Hindlimb muscle (tissue), 1 donor: Measurements from ENCODE around the gene TEX12. TPM values are rescaled to one million over a fixed set of nuclear protein-coding genes. Genes with fewer than 3 reads are reported as not detected.
"Not testable (repeated sequence)": the region's sequence is repeated elsewhere in the genome, so short reads cannot be mapped to it uniquely, and the experiment has no call there.

Experiments used
- DNase-seq: peaks from one replicate; pipeline ENCODE4 v3.0.0-alpha.2; 2013
- polyA plus RNA-seq: library from polyadenylated mRNA; unstranded; fragments of 120-200 nt; gene quantifications from one replicate; pipeline ENCODE4 v1.2.1, GENCODE V29; 2013; ENCODE audit not compliant: insufficient read length

Gene TEX12
- polyA plus RNA-seq, 1 donor, result 0.23 TPM

GRCh38 chr11:112165049-112165448 is 2.1 kb upstream of the TEX12 start:
- DNase-seq, result no peak

- no peak for DNase-seq
These were observed 610 bp upstream of the TEX12 start for GRCh38 chr11:112166562-112166961.

- DNase-seq, result no peak
These were observed 5.3 kb downstream of the TEX12 start for GRCh38 chr11:112172362-112172994.

- DNase-seq, result no peak
These were observed 6.0 kb downstream of the TEX12 start for GRCh38 chr11:112173152-112173551.

GRCh38 chr11:112174789-112175598 is 7.8 kb downstream of the TEX12 start, which contains the start of gene BCO2:
Gene BCO2, plus strand, starts transcription at chr11:112175512. Its CDS starts 90 bp downstream, at chr11:112175602.
- peak; percentile 89 for DNase-seq

GRCh38 chr11:112175599-112175952 is 8.4 kb downstream of the TEX12 start:
- DNase-seq, result no peak

GRCh38 chr11:112176077-112176476 is 8.9 kb downstream of the TEX12 start:
- no peak for DNase-seq

- no peak for DNase-seq
These were observed 10.4 kb downstream of the TEX12 start for GRCh38 chr11:112177589-112177988.

GRCh38 chr11:112178428-112178827 is 11.3 kb downstream of the TEX12 start:
- no peak for DNase-seq

GRCh38 chr11:112178936-112179335 is 11.8 kb downstream of the TEX12 start:
- no peak for DNase-seq

GRCh38 chr11:112179601-112180000 is 12.4 kb downstream of the TEX12 start:
- DNase-seq, result no peak

GRCh38 chr11:112182867-112183266 is 15.7 kb downstream of the TEX12 start:
- no peak for DNase-seq

- DNase-seq, result no peak
These were observed 18.7 kb downstream of the TEX12 start for GRCh38 chr11:112185883-112186282.

- DNase-seq, result no peak
These were observed 19.1 kb downstream of the TEX12 start for GRCh38 chr11:112186304-112186703.

- DNase-seq, result not testable (repeated sequence)
These were observed 27.9 kb downstream of the TEX12 start for GRCh38 chr11:112195113-112195512.

GRCh38 chr11:112195951-112196351 is 28.8 kb downstream of the TEX12 start:
- DNase-seq, result no peak

GRCh38 chr11:112196519-112197087 is 29.4 kb downstream of the TEX12 start:
- DNase-seq, result no peak

- not testable (repeated sequence) for DNase-seq
These were observed 31.9 kb downstream of the TEX12 start for GRCh38 chr11:112199101-112199500.

GRCh38 chr11:112200252-112200651 is 33.1 kb downstream of the TEX12 start:
- no peak for DNase-seq

- no peak for DNase-seq
These were observed 38.9 kb downstream of the TEX12 start for GRCh38 chr11:112206071-112206470.

GRCh38 chr11:112210890-112211289 is 43.7 kb downstream of the TEX12 start:
- DNase-seq, result no peak

- no peak for DNase-seq
These were observed 44.4 kb downstream of the TEX12 start for GRCh38 chr11:112211536-112211935.

- DNase-seq, result no peak
These were observed 45.1 kb downstream of the TEX12 start for GRCh38 chr11:112212290-112212689.

GRCh38 chr11:112212710-112213109 is 45.5 kb downstream of the TEX12 start:
- no peak for DNase-seq
